Upper lobe of right lung (tissue), 1 donor: ENCODE measurements around the gene ACAT2. TPM values are rescaled to one million over a fixed set of nuclear protein-coding genes. Genes with fewer than 3 reads are reported as not detected.
A peak's percentile ranks its signal among the peaks of the same experiment; 100 is the strongest.
"Not testable (repeated sequence)": the region's sequence is repeated elsewhere in the genome, so short reads cannot be mapped to it uniquely, and the experiment has no call there.

Source experiments
- ATAC-seq: fragments of 200-7000 bp; cut with Tn5 transposase; one replicate; pipeline ENCODE4 v1.9.1; 2020; ENCODE audit warnings: mild to moderate bottlenecking, moderate library complexity
- DNase-seq: peaks from one replicate; pipeline ENCODE4 v3.0.0-alpha.2; 2020
- H3K27ac ChIP-seq: fragments of 200-600 bp; one replicate; pipeline ENCODE4 v1.8.0; 2022
- H3K27me3 ChIP-seq: fragments of 200-600 bp; one replicate; pipeline ENCODE4 v1.8.0; 2022; ENCODE audit warnings: mild to moderate bottlenecking
- H3K36me3 ChIP-seq: fragments of 200-600 bp; one replicate; pipeline ENCODE4 v1.8.0; 2022
- H3K4me1 ChIP-seq: fragments of 200-600 bp; one replicate; pipeline ENCODE4 v1.8.0; 2022
- H3K4me3 ChIP-seq: fragments of 200-600 bp; one replicate; pipeline ENCODE4 v1.8.0; 2022; ENCODE audit warnings: mild to moderate bottlenecking
- H3K9me3 ChIP-seq: fragments of 200-600 bp; one replicate; pipeline ENCODE4 v1.8.0; 2022
- CTCF ChIP-seq: fragments of 200-600 bp; IDR thresholded peaks from one replicate; pipeline ENCODE4 v1.8.0; 2022; ENCODE audit warnings: antibody characterized with exemption
- intact Hi-C: fragments of 100-400 bp; cut with DNase I; formaldehyde crosslinking; loops from one replicate; pipeline ENCODE4 v1.11.0; 2022
- total RNA-seq: library from RNA; stranded (reverse); fragmentation: NEBNext Ultra II Directional; extraction: Animal tissue kit (Norgen Biotek cat#: 25700); gene quantifications from one replicate; pipeline ENCODE4 v1.2.1, GENCODE V29; 2021
- donor health status: DM: no; HTN: yes; CAD: no; lungs with severe emphysema.

Gene ACAT2
- total RNA-seq, 1 donor from 2014 or later = 52.6 TPM

GRCh38 chr6:159728531-159728964 lies 33.3 kb upstream of the ACAT2 start:
- ATAC-seq (no peak), DNase-seq (no peak)
- H3K9me3 ChIP-seq = no peaks in the 10 kb centered on the region
- H3K36me3 ChIP-seq = no peaks in the 10 kb centered on the region
- H3K27me3 ChIP-seq = no peaks in the 10 kb centered on the region
- H3K4me3 ChIP-seq = peak overlapping the region; percentile 95
- intact Hi-C loops = no loop called here
- H3K27ac ChIP-seq = peak overlapping the region; percentile 99
- peaks cover 38% of the 10 kb centered on the region for H3K4me1 ChIP-seq
- no peak for TF ChIP-seq CTCF

GRCh38 chr6:159729598-159730331 lies 32.1 kb upstream of the ACAT2 start:
- no peaks in the 10 kb centered on the region for H3K36me3 ChIP-seq
- no peak for DNase-seq
- no peaks in the 10 kb centered on the region for H3K9me3 ChIP-seq
- H3K27me3 ChIP-seq = no peaks in the 10 kb centered on the region
- H3K27ac ChIP-seq = no peak overlapping the region
- H3K4me3 ChIP-seq = peak overlapping the region; percentile 95
- TF ChIP-seq CTCF = no peak
- no peak for ATAC-seq
- peaks cover 38% of the 10 kb centered on the region for H3K4me1 ChIP-seq
- intact Hi-C loops = no loop called here

GRCh38 chr6:159730332-159730676 lies 31.5 kb upstream of the ACAT2 start:
- Histone ChIP-seq H3K9me3 (no peaks in the 10 kb centered on the region), H3K4me1 (peaks cover 38% of the 10 kb centered on the region), H3K27me3 (no peaks in the 10 kb centered on the region), H3K36me3 (no peaks in the 10 kb centered on the region), H3K27ac (no peak overlapping the region), H3K4me3 (peak overlapping the region; percentile 95)
- no peak for TF ChIP-seq CTCF
- DNase-seq = no peak
- intact Hi-C loops = no loop called here
- no peak for ATAC-seq

DNA sequence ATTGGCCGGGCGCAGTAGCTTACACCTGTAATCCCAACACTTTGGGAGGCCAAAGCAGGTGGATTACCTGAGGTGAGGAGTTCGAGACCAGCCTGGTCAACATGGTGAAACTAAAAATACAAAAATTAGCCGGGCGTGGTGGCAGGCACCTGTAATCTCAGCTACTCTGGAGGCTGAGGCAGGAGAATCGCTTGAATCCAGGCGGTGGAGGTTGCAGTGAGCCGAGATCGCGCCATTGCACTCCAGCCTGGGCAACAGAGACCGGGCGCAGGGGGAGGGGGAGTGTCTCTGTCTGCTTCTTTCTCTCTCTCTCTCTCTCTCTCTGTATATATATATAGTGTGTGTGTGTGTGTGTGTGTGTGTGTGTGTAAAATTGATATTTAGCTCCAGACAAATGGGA lies 29.3 kb upstream of the ACAT2 start:
- peaks cover 38% of the 10 kb centered on the region for H3K4me1 ChIP-seq
- H3K27me3 ChIP-seq, H3K27ac ChIP-seq, DNase-seq, intact Hi-C loops, H3K36me3 ChIP-seq, ATAC-seq, H3K4me3 ChIP-seq, H3K9me3 ChIP-seq: not testable (repeated sequence)

- intact Hi-C loops, H3K27ac ChIP-seq, H3K27me3 ChIP-seq, H3K9me3 ChIP-seq, DNase-seq, H3K4me3 ChIP-seq, ATAC-seq: not testable (repeated sequence)
- H3K36me3 ChIP-seq = peaks cover 18% of the 10 kb centered on the region
- peaks cover 45% of the 10 kb centered on the region for H3K4me1 ChIP-seq
These were observed 28.4 kb upstream of the ACAT2 start for GRCh38 chr6:159733395-159733794.

GRCh38 chr6:159736908-159737307 lies 24.9 kb upstream of the ACAT2 start:
- Histone ChIP-seq H3K36me3 (peaks cover 49% of the 10 kb centered on the region), H3K27me3 (no peaks in the 10 kb centered on the region), H3K4me1 (peaks cover 18% of the 10 kb centered on the region), H3K4me3 (no peak overlapping the region), H3K9me3 (no peaks in the 10 kb centered on the region), H3K27ac (no peak overlapping the region)
- intact Hi-C loops = no loop called here
- ATAC-seq (no peak), DNase-seq (no peak)
- TF ChIP-seq CTCF = no peak

DNA sequence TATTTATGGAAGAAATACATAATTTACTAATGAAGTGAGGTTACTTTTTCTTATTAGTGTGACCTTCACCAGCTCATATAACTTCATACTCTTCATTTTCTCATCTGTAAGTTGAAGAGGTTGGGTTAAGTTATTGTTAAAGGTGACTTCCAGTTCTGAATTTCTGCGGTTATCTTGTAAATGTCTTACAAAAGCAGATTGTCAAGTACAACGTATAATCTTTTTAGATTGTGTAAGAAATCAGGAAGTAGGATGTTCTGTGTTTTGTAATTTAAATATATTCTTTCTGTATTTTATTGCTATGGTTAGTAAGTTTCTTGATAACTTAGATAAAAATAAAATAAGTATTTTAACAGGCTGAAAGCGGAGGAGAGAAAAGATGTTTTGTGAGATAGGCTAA lies 22.5 kb upstream of the ACAT2 start:
- no peak overlapping the region for H3K4me3 ChIP-seq
- H3K27me3 ChIP-seq = no peaks in the 10 kb centered on the region
- peaks cover 12% of the 10 kb centered on the region for H3K4me1 ChIP-seq
- intact Hi-C loops = no loop called here
- no peak for TF ChIP-seq CTCF
- H3K36me3 ChIP-seq = peaks cover 74% of the 10 kb centered on the region
- no peak for DNase-seq
- H3K27ac ChIP-seq = no peak overlapping the region
- ATAC-seq = no peak
- no peaks in the 10 kb centered on the region for H3K9me3 ChIP-seq
